ENCODE measurements around the gene DGKH. TPM values are rescaled to one million over a fixed set of nuclear protein-coding genes. Genes with fewer than 3 reads are reported as not detected.

The DGKH gene
- total and polyA plus RNA-seq, 2 of the 13 experiments (the other 11 are each of a cell fraction or from before 2014, with no cell fraction given) = 0.01 to 0.13 TPM

- TF ChIP-seq TCF7L2 (IDR thresholded peaks at IDR 0.05; ENCODE audit: low read depth, low read length) (no peak), JUN (CRISPR knock-in tag; IDR thresholded peaks at IDR 0.05) (0 out of 2 replicates have a peak, but pooled peaks have one; percentile 26), ZNF737 (CRISPR knock-in tag; IDR thresholded peaks at IDR 0.05; ENCODE audit: borderline replicate concordance) (no peak), TBL1XR1 (IDR thresholded peaks at IDR 0.05; ENCODE audit: borderline replicate concordance, low read length, partially characterized antibody) (no peak), PAWR (CRISPR knock-in tag; IDR thresholded peaks at IDR 0.05; ENCODE audit: borderline replicate concordance) (no peak), GTF2F1 (IDR thresholded peaks at IDR 0.05; ENCODE audit: low read length) (no peak), PPARG (CRISPR knock-in tag; conservative IDR thresholded peaks at IDR 0.05) (no peak), SOX13 (IDR thresholded peaks at IDR 0.05) (no peak), SOX13 (CRISPR knock-in tag; conservative IDR thresholded peaks at IDR 0.05 in 1 of 2, IDR thresholded peaks at IDR 0.05 in 1 of 2) (no peak; a peak in 1 of 4 replicates), GMEB2 (CRISPR knock-in tag; IDR thresholded peaks at IDR 0.05; ENCODE audit: low read depth) (no peak), STAG1 (CRISPR knock-in tag; IDR thresholded peaks at IDR 0.05) (no peak), ZUFSP (CRISPR knock-in tag; IDR thresholded peaks at IDR 0.05; ENCODE audit: borderline replicate concordance) (no peak), ZBTB14 (CRISPR knock-in tag; IDR thresholded peaks at IDR 0.05) (no peak), ZNF704 (CRISPR knock-in tag; IDR thresholded peaks at IDR 0.05; ENCODE audit: borderline replicate concordance) (no peak), STAT6 (CRISPR knock-in tag; IDR thresholded peaks at IDR 0.05; ENCODE audit: borderline replicate concordance) (no peak), ZNF772 (CRISPR knock-in tag; IDR thresholded peaks at IDR 0.05) (no peak), PRPF4 (IDR thresholded peaks at IDR 0.05; ENCODE audit: low read depth, low read length, poor library complexity, severe bottlenecking) (no peak), ZNF724P (CRISPR knock-in tag; IDR thresholded peaks at IDR 0.05; ENCODE audit: borderline replicate concordance) (no peak), FOXK1 (CRISPR knock-in tag; IDR thresholded peaks at IDR 0.05; ENCODE audit: borderline replicate concordance, low read depth) (no peak), ZNF546 (CRISPR knock-in tag; conservative IDR thresholded peaks at IDR 0.05) (no peak), ZNF703 (CRISPR knock-in tag; IDR thresholded peaks at IDR 0.05; ENCODE audit: borderline replicate concordance) (no peak)
Measured at GRCh38 chr13:42028113-42028799, 20.2 kb upstream of the DGKH start (continued).
